HEK293 (cell line): ENCODE measurements around the gene KLHL29.

ENCODE experiments used
- KLF9 ChIP-seq: fragments of 450-650 bp; formaldehyde crosslinking; IDR thresholded peaks from 2 replicates; pipeline ENCODE4 v1.5.1; 2016; ENCODE audit warnings: missing biosample characterization, missing genetic modification characterization, low read depth
- YY1 ChIP-seq: fragments of 450-650 bp; formaldehyde crosslinking; IDR thresholded peaks from 2 replicates; pipeline ENCODE4 v1.5.1; 2018; ENCODE audit warnings: missing biosample characterization, missing genetic modification characterization
- ZBTB1 ChIP-seq: fragments of 450-650 bp; formaldehyde crosslinking; IDR thresholded peaks from 2 replicates; pipeline ENCODE4 v1.5.1; 2016; ENCODE audit warnings: missing biosample characterization, missing genetic modification characterization
- ZIC2 ChIP-seq: fragments of 450-650 bp; formaldehyde crosslinking; IDR thresholded peaks from 2 replicates; pipeline ENCODE4 v1.5.1; 2016; ENCODE audit warnings: missing biosample characterization, missing genetic modification characterization
- ZNF350 ChIP-seq: fragments of 450-650 bp; formaldehyde crosslinking; IDR thresholded peaks from 2 replicates; pipeline ENCODE4 v1.5.0; 2017; ENCODE audit warnings: missing biosample characterization, mild to moderate bottlenecking, missing genetic modification characterization
- ZNF426 ChIP-seq: fragments of 450-650 bp; formaldehyde crosslinking; IDR thresholded peaks from 2 replicates; pipeline ENCODE4 v1.5.1; 2017; ENCODE audit warnings: missing biosample characterization, missing genetic modification characterization, mild to moderate bottlenecking, inconsistent platforms, moderate library complexity
- ZNF514 ChIP-seq: fragments of 450-650 bp; formaldehyde crosslinking; IDR thresholded peaks from 2 replicates; pipeline ENCODE4 v1.5.1; 2016; ENCODE audit warnings: missing biosample characterization, missing genetic modification characterization
- ZNF76 ChIP-seq: fragments of 450-650 bp; formaldehyde crosslinking; IDR thresholded peaks from 2 replicates; pipeline ENCODE4; 2016; ENCODE audit warnings: low read depth, missing biosample characterization, missing genetic modification characterization, borderline replicate concordance
- TF ChIP-seq, protein P1 (sequence below): fragments of 450-650 bp; formaldehyde crosslinking; IDR thresholded peaks from 2 replicates; pipeline ENCODE4 v1.5.1; 2016; ENCODE audit warnings: missing biosample characterization, missing genetic modification characterization
- TF ChIP-seq, protein P2 (sequence below): fragments of 450-650 bp; formaldehyde crosslinking; IDR thresholded peaks from 2 replicates; pipeline ENCODE4 v1.5.1; 2016; ENCODE audit warnings: missing biosample characterization, missing genetic modification characterization
- TF ChIP-seq, protein P3 (sequence below): fragments of 450-650 bp; formaldehyde crosslinking; IDR thresholded peaks from 2 replicates; pipeline ENCODE4 v1.5.1; 2017; ENCODE audit warnings: missing biosample characterization, missing genetic modification characterization

DNA sequence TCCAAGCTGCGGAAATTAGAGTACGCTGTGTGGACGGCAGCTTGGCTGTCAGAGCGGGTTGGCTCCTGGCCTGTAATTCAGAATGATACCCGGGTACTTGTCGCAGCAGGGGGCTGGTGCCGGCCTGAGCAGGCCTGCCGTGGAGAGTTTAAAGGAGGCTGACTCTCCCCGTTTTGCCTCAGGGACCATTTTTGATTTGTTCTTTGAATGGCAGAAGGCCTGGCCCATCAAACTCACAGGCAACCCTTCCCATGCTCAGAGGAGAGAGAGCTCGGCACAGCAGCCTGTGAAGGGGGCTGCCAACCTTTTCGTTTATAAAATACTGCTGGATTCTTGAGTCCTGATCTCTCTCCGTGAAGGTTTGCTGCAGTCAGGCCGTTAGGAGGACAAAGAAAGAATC is 151.3 kb downstream of the KLHL29 start:
- TF ChIP-seq, protein P1, sequence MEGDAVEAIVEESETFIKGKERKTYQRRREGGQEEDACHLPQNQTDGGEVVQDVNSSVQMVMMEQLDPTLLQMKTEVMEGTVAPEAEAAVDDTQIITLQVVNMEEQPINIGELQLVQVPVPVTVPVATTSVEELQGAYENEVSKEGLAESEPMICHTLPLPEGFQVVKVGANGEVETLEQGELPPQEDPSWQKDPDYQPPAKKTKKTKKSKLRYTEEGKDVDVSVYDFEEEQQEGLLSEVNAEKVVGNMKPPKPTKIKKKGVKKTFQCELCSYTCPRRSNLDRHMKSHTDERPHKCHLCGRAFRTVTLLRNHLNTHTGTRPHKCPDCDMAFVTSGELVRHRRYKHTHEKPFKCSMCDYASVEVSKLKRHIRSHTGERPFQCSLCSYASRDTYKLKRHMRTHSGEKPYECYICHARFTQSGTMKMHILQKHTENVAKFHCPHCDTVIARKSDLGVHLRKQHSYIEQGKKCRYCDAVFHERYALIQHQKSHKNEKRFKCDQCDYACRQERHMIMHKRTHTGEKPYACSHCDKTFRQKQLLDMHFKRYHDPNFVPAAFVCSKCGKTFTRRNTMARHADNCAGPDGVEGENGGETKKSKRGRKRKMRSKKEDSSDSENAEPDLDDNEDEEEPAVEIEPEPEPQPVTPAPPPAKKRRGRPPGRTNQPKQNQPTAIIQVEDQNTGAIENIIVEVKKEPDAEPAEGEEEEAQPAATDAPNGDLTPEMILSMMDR (tag by site-specific recombination) = no peak
- TF ChIP-seq ZIC2 (tag by site-specific recombination) (no peak), ZNF76 (tag by site-specific recombination) (no peak), ZBTB1 (no peak), ZNF514 (tag by site-specific recombination) (no peak), ZNF350 (tag by site-specific recombination) (no peak), ZNF426 (tag by site-specific recombination) (no peak), KLF9 (tag by site-specific recombination) (no peak), YY1 (no peak)
- TF ChIP-seq, protein P2, sequence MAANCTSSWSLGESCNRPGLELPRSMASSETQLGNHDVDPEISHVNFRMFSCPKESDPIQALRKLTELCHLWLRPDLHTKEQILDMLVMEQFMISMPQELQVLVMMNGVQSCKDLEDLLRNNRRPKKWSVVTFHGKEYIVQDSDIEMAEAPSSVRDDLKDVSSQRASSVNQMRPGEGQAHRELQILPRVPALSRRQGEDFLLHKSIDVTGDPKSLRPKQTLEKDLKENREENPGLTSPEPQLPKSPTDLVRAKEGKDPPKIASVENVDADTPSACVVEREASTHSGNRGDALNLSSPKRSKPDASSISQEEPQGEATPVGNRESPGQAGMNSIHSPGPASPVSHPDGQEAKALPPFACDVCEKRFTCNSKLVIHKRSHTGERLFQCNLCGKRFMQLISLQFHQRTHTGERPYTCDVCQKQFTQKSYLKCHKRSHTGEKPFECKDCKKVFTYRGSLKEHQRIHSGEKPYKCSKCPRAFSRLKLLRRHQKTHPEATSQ = no peak
- TF ChIP-seq, protein P3, sequence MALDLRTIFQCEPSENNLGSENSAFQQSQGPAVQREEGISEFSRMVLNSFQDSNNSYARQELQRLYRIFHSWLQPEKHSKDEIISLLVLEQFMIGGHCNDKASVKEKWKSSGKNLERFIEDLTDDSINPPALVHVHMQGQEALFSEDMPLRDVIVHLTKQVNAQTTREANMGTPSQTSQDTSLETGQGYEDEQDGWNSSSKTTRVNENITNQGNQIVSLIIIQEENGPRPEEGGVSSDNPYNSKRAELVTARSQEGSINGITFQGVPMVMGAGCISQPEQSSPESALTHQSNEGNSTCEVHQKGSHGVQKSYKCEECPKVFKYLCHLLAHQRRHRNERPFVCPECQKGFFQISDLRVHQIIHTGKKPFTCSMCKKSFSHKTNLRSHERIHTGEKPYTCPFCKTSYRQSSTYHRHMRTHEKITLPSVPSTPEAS (tag by site-specific recombination) = no peak
